Fibroblast of the aortic adventitia (primary cell): Measurements from ENCODE around the gene STAG1. TPM values are rescaled to one million over a fixed set of nuclear protein-coding genes. Genes with fewer than 3 reads are reported as not detected.

ENCODE experiments used
- DNase-seq: peaks from one replicate; pipeline ENCODE4 v3.0.0-alpha.2; 2010; ENCODE audit warnings: low read depth
- H3K4me3 ChIP-seq: 2 replicates; pipeline ENCODE4 v1.5.1; 2011; ENCODE audit warnings: low read depth, mild to moderate bottlenecking, control low read depth, low read length, moderate library complexity
- CTCF ChIP-seq: IDR thresholded peaks from 2 replicates; pipeline ENCODE4 v1.5.1; 2011; ENCODE audit warnings: mild to moderate bottlenecking, low read length, control low read depth, inconsistent platforms; ENCODE audit not compliant: insufficient read depth
- total RNA-seq: library from RNA; depleted of rRNA; stranded (reverse); fragments of >200 nt; gene quantifications from 2 replicates; pipeline ENCODE4 v1.2.3, GENCODE V29; 2012; ENCODE audit warnings: low replicate concordance

Gene STAG1
- total RNA-seq, 1 donor: 78.0 TPM

GRCh38 chr3:136682740-136683312 lies 69.4 kb downstream of the STAG1 start:
- TF ChIP-seq CTCF: no peak
- DNase-seq: no peak
- H3K4me3 ChIP-seq: no peak overlapping the region

GRCh38 chr3:136678981-136679380 lies 73.2 kb downstream of the STAG1 start:
- DNase-seq: peak; percentile 54
- no peak overlapping the region for H3K4me3 ChIP-seq
- no peak for TF ChIP-seq CTCF

- no peak for TF ChIP-seq CTCF
- no peak for DNase-seq
- no peak overlapping the region for H3K4me3 ChIP-seq
These were observed 76.2 kb downstream of the STAG1 start for GRCh38 chr3:136676009-136676408.

- TF ChIP-seq CTCF: no peak
- H3K4me3 ChIP-seq: no peak overlapping the region
These were observed 76.9 kb downstream of the STAG1 start for GRCh38 chr3:136675150-136675858.

GRCh38 chr3:136672457-136672856 lies 79.7 kb downstream of the STAG1 start:
- TF ChIP-seq CTCF: no peak
- no peak for DNase-seq
- H3K4me3 ChIP-seq: no peak overlapping the region

More at GRCh38 chr3:136675150-136675858, 76.9 kb downstream of the STAG1 start:
- no peak for DNase-seq

- no peak overlapping the region for H3K4me3 ChIP-seq
- no peak for TF ChIP-seq CTCF
- peak; percentile 20 for DNase-seq
These were observed 80.3 kb downstream of the STAG1 start for GRCh38 chr3:136671921-136672320.
